BJ (cell line): ENCODE measurements around the gene LRRC4B. TPM values are rescaled to one million over a fixed set of nuclear protein-coding genes. Genes with fewer than 3 reads are reported as not detected.

Experiments used
- CTCF ChIA-PET: fragments of 350-600 bp; formaldehyde crosslinking; extraction: SDS; loops from one replicate; lab custom pipeline; 2021; ENCODE audit warnings: antibody characterized with exemption, inconsistent platforms; lab: Yijun Ruan, JAX
- POLR2A ChIA-PET: fragments of 300-600 bp; sonication (Branson Sonifier 250); formaldehyde crosslinking; extraction: SDS; loops from one replicate; lab custom pipeline; 2021; ENCODE audit warnings: antibody characterized with exemption; lab: Charles Lee
- DNase-seq: peaks from one replicate; pipeline ENCODE4 v3.0.0-alpha.2; 2011; ENCODE audit warnings: low read depth
- H3K27me3 ChIP-seq: 2 replicates; pipeline ENCODE4 v1.6.0; 2011; ENCODE audit warnings: low read length; ENCODE audit not compliant: control insufficient read depth, insufficient read depth
- H3K36me3 ChIP-seq: 2 replicates; pipeline ENCODE4 v1.5.1; 2011; ENCODE audit warnings: low read length; ENCODE audit not compliant: control insufficient read depth, insufficient read depth
- H3K4me3 ChIP-seq: 2 replicates; pipeline ENCODE4 v1.5.1; 2011; ENCODE audit warnings: low read depth, mild to moderate bottlenecking, control low read depth, low read length
- CTCF ChIP-seq: IDR thresholded peaks from 2 replicates; pipeline ENCODE4 v1.5.1; 2011; ENCODE audit warnings: low read depth, mild to moderate bottlenecking, control low read depth, inconsistent platforms, low read length, moderate library complexity; ENCODE audit not compliant: insufficient read depth
- polyA plus RNA-seq: library from polyadenylated mRNA; depleted of rRNA; stranded (reverse); fragments of >200 nt; gene quantifications from 2 replicates; pipeline ENCODE4 v1.2.3, GENCODE V29; 2011

Gene LRRC4B
- polyA plus RNA-seq, 1 experiment: 0.06 TPM

- no peak for DNase-seq
- ChIA-PET POLR2A (no interaction called here), CTCF (interaction anchor here (0.6 kb wide), 1 partner anchor 251 kb away, joined by 3 read pairs; no protein-coding TSS in a partner anchor)
- Histone ChIP-seq H3K4me3 (no peak overlapping the region), H3K27me3 (peaks cover 23% of the 10 kb centered on the region), H3K36me3 (peaks cover 3% of the 10 kb centered on the region)
- no peak for TF ChIP-seq CTCF
Observed at GRCh38 chr19:50489461-50490011, 78.7 kb downstream of the LRRC4B start.

- H3K27me3 ChIP-seq: peaks cover 23% of the 10 kb centered on the region
- ChIA-PET POLR2A (interaction anchor here (0.6 kb wide), 1 partner anchor 78 kb away, joined by 5 read pairs; no protein-coding TSS in a partner anchor), CTCF (interaction anchor here (0.9 kb wide), 1 partner anchor 9 kb away, joined by 3 read pairs; no protein-coding TSS in a partner anchor)
- H3K36me3 ChIP-seq: peaks cover 3% of the 10 kb centered on the region
- no peak for DNase-seq
- no peak overlapping the region for H3K4me3 ChIP-seq
- no peak for TF ChIP-seq CTCF
Observed at GRCh38 chr19:50488389-50489194, 79.6 kb downstream of the LRRC4B start.

GRCh38 chr19:50486823-50487515, 81.3 kb downstream of the LRRC4B start:
- peaks cover 10% of the 10 kb centered on the region for H3K36me3 ChIP-seq
- no peak for DNase-seq
- POLR2A ChIA-PET: no interaction called here
- H3K4me3 ChIP-seq: no peak overlapping the region
- TF ChIP-seq CTCF: peak; percentile 50
- H3K27me3 ChIP-seq: peaks cover 16% of the 10 kb centered on the region
- CTCF ChIA-PET: interaction anchor here (0.9 kb wide), 1 partner anchor 21 kb away, joined by 3 read pairs; no protein-coding TSS in a partner anchor

GRCh38 chr19:50485284-50485955, 82.8 kb downstream of the LRRC4B start:
- CTCF ChIA-PET: interaction anchor here (0.6 kb wide), 1 partner anchor 142 kb away, joined by 4 read pairs; no protein-coding TSS in a partner anchor
- no peak for TF ChIP-seq CTCF
- Histone ChIP-seq H3K27me3 (peaks cover 8% of the 10 kb centered on the region), H3K36me3 (peaks cover 19% of the 10 kb centered on the region), H3K4me3 (no peak overlapping the region)
- POLR2A ChIA-PET: no interaction called here
- DNase-seq: no peak
